Epidermal melanocyte (primary cell): Measurements from ENCODE around the gene GDF11.

Experiments used
- DNase-seq: peaks from one replicate; pipeline ENCODE4 v3.0.0; 2011; ENCODE audit warnings: low spot score; ENCODE audit not compliant: insufficient read length

The GDF11 gene

DNA sequence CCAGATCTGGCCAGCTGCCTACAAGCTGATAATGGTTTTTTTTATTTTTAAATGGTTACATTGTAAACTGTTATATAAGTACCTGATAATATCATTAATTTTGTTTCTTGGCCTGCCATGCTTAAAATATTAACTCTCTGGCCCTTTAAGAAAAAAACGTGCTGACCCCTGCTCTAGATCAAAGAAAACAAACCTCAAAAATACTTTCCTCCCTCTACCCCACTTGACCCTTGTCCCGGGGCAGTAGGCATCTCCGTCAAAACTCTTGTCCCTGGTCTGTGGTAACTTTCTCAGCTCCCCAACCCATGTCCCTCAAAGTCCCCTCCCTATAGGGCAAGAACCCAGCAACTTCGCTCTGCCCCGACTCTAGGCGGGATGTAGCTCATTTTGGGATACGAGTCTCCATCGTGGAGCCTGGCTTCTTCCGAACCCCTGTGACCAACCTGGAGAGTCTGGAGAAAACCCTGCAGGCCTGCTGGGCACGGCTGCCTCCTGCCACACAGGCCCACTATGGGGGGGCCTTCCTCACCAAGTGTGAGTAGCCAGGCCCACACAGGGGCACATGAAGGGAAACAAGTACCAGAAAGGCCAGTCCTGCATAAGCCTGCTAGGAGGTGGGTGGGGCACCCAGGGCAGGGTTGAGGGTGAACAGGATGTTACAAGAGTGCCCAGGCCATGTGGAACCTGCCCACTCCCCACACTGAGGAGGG is 19.3 kb upstream of the GDF11 start:
- DNase-seq = no peak

DNA sequence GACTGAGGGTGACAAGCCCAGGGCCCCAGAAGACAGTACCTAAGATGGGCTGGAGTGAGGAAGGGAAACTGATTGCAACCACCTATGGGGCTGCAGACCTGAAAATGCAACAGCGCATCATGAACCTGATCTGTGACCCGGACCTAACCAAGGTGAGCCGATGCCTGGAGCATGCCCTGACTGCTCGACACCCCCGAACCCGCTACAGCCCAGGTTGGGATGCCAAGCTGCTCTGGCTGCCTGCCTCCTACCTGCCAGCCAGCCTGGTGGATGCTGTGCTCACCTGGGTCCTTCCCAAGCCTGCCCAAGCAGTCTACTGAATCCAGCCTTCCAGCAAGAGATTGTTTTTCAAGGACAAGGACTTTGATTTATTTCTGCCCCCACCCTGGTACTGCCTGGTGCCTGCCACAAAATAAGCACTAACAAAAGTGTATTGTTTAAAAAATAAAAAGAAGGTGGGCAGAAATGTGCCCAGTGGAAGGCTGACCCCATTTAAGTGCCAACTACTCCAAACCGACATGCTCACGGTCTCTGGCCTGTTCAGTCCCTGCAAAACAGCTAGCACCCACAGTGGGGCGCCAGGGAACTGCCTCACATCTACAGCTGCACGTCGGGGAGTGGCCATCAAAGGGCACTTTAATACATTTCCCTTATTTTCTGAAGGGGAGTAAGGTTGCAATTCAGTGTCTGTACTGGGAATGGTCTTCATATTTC is 18.5 kb upstream of the GDF11 start:
- no peak for DNase-seq

- no peak for DNase-seq
Observed at GRCh38 chr12:55724940-55725309, 18.0 kb upstream of the GDF11 start.

GRCh38 chr12:55725556-55725955 is 17.4 kb upstream of the GDF11 start:
- no peak for DNase-seq

DNA sequence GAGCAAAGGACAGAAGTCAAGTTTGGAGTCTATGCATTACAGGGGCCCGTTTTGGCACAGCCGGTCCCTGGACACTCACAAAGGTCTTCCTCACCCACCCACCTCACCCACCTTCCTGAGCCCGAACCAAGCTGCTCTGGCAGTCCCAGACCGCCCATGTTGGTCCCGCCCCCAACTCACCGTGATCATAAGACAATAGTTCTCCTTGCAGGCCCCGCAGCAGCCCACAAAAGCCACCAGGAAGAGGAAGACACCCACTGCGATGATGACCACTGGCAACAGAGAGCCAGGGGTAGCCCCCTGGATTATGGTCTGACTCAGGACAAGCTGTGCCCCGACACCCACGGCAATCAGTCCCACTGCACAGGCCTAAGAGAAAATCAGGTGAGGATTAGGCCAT is 16.0 kb upstream of the GDF11 start:
- DNase-seq = no peak

DNA sequence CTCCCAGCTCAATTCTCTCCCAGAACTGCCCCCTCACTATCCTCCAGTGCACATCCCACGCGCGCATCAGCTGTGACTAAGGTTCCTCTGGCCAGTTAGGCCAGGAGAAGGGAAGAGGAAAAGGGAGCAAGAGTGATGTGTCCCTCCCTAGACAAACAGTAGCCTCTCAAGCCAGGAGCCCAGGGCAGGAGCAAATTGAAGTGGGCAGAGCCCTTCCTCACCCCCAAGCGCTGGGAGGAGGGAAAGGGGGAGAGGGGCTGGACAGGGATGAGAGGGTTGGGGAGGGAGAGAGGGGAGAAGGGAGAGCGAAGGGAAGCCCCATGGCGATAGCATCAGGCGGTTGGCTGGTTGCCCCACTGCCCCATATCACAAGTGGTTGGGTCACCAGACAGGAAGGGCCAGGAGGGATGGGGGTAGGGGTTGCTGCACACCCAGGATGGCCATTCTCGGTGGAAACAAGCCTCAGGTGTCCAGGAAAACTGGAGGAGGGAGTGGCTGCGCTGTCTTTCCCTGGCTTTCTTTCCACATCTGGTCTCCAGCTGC is 15.2 kb upstream of the GDF11 start:
- no peak for DNase-seq

DNA sequence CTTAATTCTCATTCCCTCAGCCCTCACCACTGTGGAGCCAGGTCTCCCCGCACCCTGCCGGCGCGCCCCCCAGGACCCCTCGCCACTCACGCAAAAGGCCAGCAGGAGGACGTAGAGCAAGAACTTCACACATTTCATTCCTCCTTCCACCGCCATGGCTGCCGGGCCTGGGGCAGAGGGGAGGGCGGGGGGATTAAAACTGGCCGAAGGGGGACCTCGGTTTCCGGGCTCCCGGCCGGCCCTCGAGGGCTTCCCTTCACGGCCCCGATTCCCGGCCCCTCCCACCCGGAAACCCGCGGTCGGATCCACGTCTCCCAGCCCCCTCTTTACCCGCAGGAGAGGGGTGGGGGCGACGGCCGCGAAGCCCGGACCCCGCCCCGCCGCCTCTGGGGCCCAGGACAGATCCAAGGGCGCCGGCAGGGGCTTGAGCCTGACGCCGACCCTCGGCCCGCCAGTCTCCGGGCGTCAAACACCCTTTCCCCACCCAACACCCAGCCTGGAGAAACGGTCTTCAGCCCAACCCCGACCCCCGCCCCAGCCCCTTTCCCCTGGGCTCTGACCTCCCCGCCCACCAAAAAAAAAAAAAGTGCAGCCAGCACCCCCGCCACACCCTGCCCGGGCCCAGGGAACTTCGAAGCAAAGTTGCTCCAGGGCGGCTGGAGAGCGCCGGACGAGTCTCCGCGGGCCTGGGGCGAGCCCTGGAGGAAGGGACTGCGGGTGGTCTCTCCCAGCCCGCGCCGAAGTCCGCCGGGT is 14.6 kb upstream of the GDF11 start:
- DNase-seq = no peak

GRCh38 chr12:55728939-55729818 is 13.7 kb upstream of the GDF11 start, which contains the start of gene CD63:
CD63 (minus strand) TSS chr12:55729009; CDS start chr12:55728341, 668 bp downstream.
- DNase-seq = peak; percentile 95

- no peak for DNase-seq
Observed at GRCh38 chr12:55729819-55730818, 12.8 kb upstream of the GDF11 start.

DNA sequence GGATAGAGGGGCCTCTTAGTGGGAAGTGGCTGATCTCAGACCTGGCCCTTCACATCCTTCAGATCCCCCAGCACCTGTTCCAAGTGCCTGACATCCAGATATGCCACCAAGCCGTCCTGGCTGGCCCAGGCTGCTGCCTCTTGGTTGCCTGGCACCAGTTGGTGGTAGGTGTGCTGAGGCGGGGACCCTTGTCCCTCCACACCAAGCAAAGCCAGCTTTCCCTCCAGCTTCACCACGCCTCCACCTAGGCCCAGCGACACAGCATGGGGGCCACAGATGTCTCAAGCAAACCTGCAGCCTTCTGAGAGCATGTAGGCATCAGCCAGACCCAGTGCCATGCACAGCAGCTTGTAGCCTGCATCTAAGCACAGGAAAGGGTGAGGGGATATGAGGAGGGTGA is 10.6 kb upstream of the GDF11 start:
- DNase-seq = no peak

DNA sequence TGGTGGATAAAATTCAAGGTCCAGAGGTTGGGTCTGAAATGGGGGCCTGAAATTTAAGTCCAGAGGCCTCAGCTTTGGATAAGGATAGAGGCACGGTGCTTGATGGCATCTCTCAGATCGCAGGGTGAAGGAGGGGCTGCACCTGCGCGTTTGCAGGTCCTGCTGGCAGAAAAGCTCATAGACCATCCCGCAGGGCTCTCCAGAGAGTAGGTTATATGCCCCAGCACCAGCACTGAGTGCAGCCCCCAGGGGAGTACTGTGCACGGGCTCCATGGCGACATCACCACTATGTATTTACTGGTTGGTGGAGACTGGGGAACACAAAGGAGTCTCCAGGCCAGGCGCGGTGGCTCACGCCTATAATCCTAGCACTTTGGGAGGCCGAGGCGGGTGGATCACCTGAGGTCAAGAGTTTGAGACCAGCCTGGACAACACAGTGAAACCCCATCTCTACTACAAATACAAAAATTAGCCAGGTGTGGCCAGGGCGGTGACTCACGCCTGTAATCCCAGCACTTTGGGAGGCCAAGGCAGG is 9.8 kb upstream of the GDF11 start:
- no peak for DNase-seq

DNA sequence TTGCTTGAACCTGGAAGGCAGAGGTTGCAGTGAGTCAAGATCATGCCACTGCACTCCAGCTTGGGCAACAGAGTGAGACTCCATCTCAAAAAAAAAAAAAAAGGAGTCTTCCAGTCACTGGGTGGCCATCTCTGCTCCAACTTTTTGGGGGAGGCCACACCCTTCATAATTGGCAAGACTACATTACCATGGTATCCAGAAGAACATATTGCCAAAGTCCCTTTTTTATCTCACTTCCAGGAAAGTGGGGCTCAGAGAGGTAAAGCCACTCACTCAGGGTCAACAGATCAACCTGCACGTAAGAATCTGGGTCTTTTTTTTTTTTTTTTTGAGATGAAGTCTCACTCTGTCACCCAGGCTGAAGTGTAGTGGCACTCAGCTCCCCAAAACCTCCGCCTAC is 9.1 kb upstream of the GDF11 start:
- no peak for DNase-seq

- no peak for DNase-seq
Observed at GRCh38 chr12:55734595-55734994, 8.3 kb upstream of the GDF11 start.

- no peak for DNase-seq
Observed at GRCh38 chr12:55736076-55736475, 6.8 kb upstream of the GDF11 start.

- DNase-seq = no peak
Observed at GRCh38 chr12:55736780-55737580, 5.9 kb upstream of the GDF11 start.

DNA sequence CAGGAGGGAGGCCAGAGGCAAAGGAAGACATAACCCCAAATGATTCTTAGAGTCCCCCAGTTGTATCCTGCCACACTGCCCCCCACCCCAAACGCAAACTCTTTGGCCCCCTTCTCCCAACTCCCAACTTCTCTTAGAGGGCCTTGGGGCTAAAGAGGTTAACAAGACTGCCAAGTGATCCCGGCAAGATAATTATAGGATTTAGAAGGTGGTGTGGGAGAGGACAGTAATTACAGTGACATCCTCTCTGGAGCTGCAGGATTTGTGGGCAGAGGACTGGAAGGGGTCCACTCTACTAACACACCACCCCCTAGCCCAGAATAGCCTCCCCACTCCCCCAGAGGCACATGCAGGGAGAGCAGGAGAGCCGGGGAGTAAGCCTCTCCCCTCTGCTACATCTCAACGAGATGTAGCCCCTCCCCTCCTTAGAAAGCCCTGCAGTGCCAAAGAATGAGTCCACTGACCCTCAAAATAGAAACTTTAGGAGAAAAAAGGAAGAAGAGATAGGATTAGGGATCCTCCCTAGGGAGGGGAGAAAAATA is 5.3 kb upstream of the GDF11 start:
- no peak for DNase-seq

GRCh38 chr12:55738123-55739024 is 4.5 kb upstream of the GDF11 start:
- peak; percentile 83 for DNase-seq

DNA sequence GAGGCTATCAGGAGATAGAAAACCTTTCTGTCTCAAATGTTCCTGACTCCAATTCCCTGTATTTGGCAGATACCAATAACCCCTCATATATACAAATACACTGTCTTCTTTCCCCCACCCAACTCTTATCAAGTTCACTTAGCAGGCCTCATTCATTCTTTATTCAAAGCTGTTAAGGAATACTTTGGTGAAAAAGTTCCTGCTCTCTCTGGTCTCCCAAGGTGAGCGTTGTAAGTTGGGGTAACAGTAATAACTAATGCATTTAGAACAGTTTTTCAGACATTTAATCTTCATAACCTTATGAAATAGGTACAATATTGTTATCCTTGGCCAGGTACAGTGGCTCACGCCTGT is 3.9 kb upstream of the GDF11 start:
- DNase-seq = no peak
